ENCODE measurements around the gene DCAKD. TPM values are rescaled to one million over a fixed set of nuclear protein-coding genes. Genes with fewer than 3 reads are reported as not detected.

The DCAKD gene
- total and polyA plus RNA-seq, 2 donors (not counting 3 experiments of a cell fraction or from before 2014, with no cell fraction given), result 30.8 to 36.5 TPM

DNA sequence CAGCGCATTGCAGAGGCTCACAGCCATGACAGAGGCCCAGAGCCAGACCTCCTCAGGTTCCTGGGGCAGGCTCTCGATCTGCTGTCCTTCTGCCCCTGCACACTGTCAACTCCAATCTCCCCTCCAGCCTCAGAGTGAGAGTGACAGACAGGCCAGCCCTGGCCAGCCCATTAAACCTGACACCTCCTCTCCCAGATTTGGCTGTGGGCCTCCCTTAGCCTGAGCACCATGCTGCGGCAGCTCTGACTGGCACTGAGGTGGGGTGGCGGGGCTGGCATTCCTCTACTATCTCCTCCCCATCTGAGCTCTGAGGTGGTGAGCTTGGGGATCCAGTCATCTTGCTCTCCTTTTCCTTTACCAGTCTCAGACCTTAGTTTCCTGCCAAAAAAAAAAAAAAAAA is 67.9 kb downstream of the DCAKD start:
- no TSS peak for BruUV-seq (replicated peaks)
- H3K36me3 ChIP-seq (ENCODE audit: control insufficient read depth in 2 of 2, extremely low read depth in 1 of 2, insufficient read depth in 2 of 2, low read length in 2 of 2), result no peaks in the 10 kb centered on the region
- H3K9me3 ChIP-seq (replicated peaks; ENCODE audit: control insufficient read depth, insufficient read depth, low read length), result no peaks in the 10 kb centered on the region
- TF ChIP-seq JUN (IDR thresholded peaks at IDR 0.05; ENCODE audit: borderline replicate concordance, insufficient read depth, insufficient read length, low read depth), result no peak
- TF ChIP-seq POLR2A (IDR thresholded peaks at IDR 0.05; ENCODE audit: low read depth, low read length), result no peak
- no peak for TF ChIP-seq EZH2 (IDR thresholded peaks at IDR 0.05; ENCODE audit: borderline replicate concordance, low read depth, low read length, severe bottlenecking)
- TF ChIP-seq, protein P1, sequence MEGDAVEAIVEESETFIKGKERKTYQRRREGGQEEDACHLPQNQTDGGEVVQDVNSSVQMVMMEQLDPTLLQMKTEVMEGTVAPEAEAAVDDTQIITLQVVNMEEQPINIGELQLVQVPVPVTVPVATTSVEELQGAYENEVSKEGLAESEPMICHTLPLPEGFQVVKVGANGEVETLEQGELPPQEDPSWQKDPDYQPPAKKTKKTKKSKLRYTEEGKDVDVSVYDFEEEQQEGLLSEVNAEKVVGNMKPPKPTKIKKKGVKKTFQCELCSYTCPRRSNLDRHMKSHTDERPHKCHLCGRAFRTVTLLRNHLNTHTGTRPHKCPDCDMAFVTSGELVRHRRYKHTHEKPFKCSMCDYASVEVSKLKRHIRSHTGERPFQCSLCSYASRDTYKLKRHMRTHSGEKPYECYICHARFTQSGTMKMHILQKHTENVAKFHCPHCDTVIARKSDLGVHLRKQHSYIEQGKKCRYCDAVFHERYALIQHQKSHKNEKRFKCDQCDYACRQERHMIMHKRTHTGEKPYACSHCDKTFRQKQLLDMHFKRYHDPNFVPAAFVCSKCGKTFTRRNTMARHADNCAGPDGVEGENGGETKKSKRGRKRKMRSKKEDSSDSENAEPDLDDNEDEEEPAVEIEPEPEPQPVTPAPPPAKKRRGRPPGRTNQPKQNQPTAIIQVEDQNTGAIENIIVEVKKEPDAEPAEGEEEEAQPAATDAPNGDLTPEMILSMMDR (IDR thresholded peaks at IDR 0.05; ENCODE audit: extremely low read depth in 1 of 2, insufficient read depth in 1 of 2, low read depth in 1 of 2, low read length in 2 of 2), result no peak
- TF ChIP-seq, protein P2, sequence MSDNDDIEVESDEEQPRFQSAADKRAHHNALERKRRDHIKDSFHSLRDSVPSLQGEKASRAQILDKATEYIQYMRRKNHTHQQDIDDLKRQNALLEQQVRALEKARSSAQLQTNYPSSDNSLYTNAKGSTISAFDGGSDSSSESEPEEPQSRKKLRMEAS (IDR thresholded peaks at IDR 0.05; ENCODE audit: insufficient read depth, insufficient read length), result no peak
- TF ChIP-seq GATA2 (IDR thresholded peaks at IDR 0.05; ENCODE audit: insufficient read depth, insufficient read length, low read depth, low read length), result no peak
- TF ChIP-seq MYC (IDR thresholded peaks at IDR 0.05; ENCODE audit: low read depth, low read length), result no peak
- no peak for TF ChIP-seq FOS (IDR thresholded peaks at IDR 0.05; ENCODE audit: borderline replicate concordance, insufficient read depth, low read length)
- no peak for TF ChIP-seq POLR2AphosphoS5 (IDR thresholded peaks at IDR 0.05; ENCODE audit: insufficient read depth, low read depth, low read length)
- no peak overlapping the region for H3K4me2 ChIP-seq (ENCODE audit: insufficient read depth, low read length)
- intact Hi-C loops (cut with micrococcal nuclease) (no loop called here), dilution Hi-C loops (cut with MboI; ENCODE audit: extremely low pct_ligation_motif_present, low sequenced_read_pairs) (no loop called here)
- no peak for FAIRE-seq
- H3K27me3 ChIP-seq (ENCODE audit: control insufficient read depth in 2 of 2, insufficient read depth in 2 of 2, low read length in 2 of 2), result peaks cover 0 to 7% of the 10 kb centered on the region in 2 experiments
- H3K4me3 ChIP-seq (replicated peaks in 1 of 3; ENCODE audit: insufficient read depth in 1 of 3, low read depth in 1 of 3, low read length in 3 of 3), result no peak overlapping the region
- no peak for DNase-seq (ENCODE audit: low read depth, low spot score)
- ChIA-PET POLR2A (interaction anchor here (1.0 kb wide), 1 partner anchor 9 kb away, joined by 8 read pairs; no protein-coding TSS in a partner anchor), CTCF (interaction anchor here (0.6 kb wide), 1 partner anchor 248 kb away, joined by 3 read pairs; no protein-coding TSS in a partner anchor)
- H3K9me1 ChIP-seq (replicated peaks; ENCODE audit: control insufficient read depth, extremely low read depth, insufficient read depth, low read length), result no peaks in the 10 kb centered on the region
- no peaks in the 10 kb centered on the region for H4K20me1 ChIP-seq (replicated peaks; ENCODE audit: control insufficient read depth, extremely low read depth, insufficient read depth, low read length)
- no peaks in the 10 kb centered on the region for H3K79me2 ChIP-seq (ENCODE audit: control insufficient read depth, insufficient read depth, low read length)
- H3K27ac ChIP-seq (ENCODE audit: insufficient read depth, low read depth, low read length), result no peak overlapping the region
- no peak overlapping the region for H3K9ac ChIP-seq (replicated peaks; ENCODE audit: extremely low read depth, insufficient read depth, low read length)
- H2AFZ ChIP-seq (ENCODE audit: low read depth, low read length), result no peak overlapping the region
- peaks cover 15% of the 10 kb centered on the region for H3K4me1 ChIP-seq (ENCODE audit: control insufficient read depth, extremely low read depth, insufficient read depth, low read length)
